Measurements from ENCODE around the gene PPFIBP1. TPM values are rescaled to one million over a fixed set of nuclear protein-coding genes. Genes with fewer than 3 reads are reported as not detected.

PPFIBP1 gene
- total and polyA plus RNA-seq, 9 of the 15 experiments (the other 6 are each of a cell fraction or from before 2014, with no cell fraction given), result 0.46 to 3.5 (median 1.8) TPM

DNA sequence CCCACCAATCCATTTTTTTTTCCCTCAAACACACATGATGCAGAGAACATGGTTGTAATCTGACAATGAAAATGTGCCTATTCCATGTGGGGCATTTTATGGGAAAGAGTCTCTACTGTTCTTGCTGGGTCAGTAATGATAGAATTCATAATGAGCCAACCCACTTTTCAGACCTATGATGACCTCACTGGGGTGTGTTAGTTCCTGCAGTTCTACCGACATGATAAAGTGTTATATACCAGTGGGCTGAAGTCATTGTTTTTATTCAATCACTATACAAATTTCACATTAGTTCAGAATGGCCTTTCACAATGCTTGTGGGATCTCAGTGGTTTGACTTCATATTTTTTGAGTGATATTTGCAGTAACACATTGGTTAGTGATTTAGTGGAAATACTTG, 47.5 kb downstream of the PPFIBP1 start (continued):
- TF ChIP-seq, protein P1, sequence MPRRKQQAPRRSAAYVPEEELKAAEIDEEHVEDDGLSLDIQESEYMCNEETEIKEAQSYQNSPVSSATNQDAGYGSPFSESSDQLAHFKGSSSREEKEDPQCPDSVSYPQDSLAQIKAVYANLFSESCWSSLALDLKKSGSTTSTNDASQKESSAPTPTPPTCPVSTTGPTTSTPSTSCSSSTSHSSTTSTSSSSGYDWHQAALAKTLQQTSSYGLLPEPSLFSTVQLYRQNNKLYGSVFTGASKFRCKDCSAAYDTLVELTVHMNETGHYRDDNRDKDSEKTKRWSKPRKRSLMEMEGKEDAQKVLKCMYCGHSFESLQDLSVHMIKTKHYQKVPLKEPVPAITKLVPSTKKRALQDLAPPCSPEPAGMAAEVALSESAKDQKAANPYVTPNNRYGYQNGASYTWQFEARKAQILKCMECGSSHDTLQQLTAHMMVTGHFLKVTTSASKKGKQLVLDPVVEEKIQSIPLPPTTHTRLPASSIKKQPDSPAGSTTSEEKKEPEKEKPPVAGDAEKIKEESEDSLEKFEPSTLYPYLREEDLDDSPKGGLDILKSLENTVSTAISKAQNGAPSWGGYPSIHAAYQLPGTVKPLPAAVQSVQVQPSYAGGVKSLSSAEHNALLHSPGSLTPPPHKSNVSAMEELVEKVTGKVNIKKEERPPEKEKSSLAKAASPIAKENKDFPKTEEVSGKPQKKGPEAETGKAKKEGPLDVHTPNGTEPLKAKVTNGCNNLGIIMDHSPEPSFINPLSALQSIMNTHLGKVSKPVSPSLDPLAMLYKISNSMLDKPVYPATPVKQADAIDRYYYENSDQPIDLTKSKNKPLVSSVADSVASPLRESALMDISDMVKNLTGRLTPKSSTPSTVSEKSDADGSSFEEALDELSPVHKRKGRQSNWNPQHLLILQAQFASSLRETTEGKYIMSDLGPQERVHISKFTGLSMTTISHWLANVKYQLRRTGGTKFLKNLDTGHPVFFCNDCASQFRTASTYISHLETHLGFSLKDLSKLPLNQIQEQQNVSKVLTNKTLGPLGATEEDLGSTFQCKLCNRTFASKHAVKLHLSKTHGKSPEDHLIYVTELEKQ (CRISPR knock-in tag; IDR thresholded peaks at IDR 0.05), result no peak
- no peak for TF ChIP-seq ZFPM2 (CRISPR knock-in tag; IDR thresholded peaks at IDR 0.05)

DNA sequence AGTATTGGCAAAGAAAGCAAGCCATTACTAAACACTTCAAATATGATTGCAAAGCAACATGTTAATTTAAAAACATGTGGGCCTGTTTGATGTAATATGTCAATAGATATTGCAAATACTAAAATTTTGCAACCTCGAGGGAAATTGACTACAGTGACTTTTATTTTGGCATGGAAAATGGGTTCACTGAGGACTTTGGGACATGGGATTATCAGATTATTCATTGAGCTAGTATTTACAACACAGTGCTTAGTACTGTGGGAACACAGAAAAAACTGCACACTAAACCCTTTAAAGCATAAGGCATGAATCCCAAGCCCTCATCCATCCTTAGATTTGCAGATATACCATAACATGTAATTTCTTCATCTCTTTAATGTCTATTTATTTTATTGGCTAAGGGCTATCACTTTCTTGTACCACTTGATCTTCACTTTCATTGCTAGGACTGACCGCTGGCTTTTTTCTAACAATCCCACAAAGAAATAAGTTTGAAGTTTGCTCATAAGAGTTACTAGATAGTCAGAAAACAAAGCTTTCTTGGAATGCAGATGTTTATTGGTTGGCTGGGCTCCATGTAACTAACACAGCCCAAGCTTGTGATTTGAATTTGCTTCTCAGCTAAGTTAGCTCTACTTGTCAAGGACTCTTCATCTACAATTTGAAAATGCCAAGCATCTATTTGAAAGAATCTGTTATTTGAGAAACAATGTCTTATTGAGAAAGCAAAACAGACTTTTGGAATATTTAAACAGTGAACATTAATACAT, 48.7 kb downstream of the PPFIBP1 start:
- in situ Hi-C loops (cut with MboI), result no loop called here
- Histone ChIP-seq H2AFZ (ENCODE audit: low read depth, low read length) (no peak overlapping the region), H3K27me3 (ENCODE audit: control insufficient read depth in 2 of 2, insufficient read depth in 2 of 2, low read length in 2 of 2) (no peaks in the 10 kb centered on the region; a peak in 1 of 5 replicates), H3K4me2 (ENCODE audit: insufficient read depth, low read length) (no peak overlapping the region), H3K9me3 (replicated peaks; ENCODE audit: control insufficient read depth, insufficient read depth, low read depth, low read length) (no peaks in the 10 kb centered on the region), H3K9ac (ENCODE audit: insufficient read depth in 1 of 2, low read depth in 2 of 2, low read length in 2 of 2) (no peak overlapping the region), H3K27ac (ENCODE audit: extremely low read depth, low read depth, low read length) (no peak overlapping the region), H3K4me1 (replicated peaks in 1 of 2; ENCODE audit: control insufficient read depth in 2 of 2, insufficient read depth in 2 of 2, low read length in 2 of 2) (no peaks in the 10 kb centered on the region), H3K4me3 (no peak overlapping the region), H3K36me3 (ENCODE audit: control insufficient read depth, insufficient read depth, low read length) (no peaks in the 10 kb centered on the region), H3K9me1 (ENCODE audit: control insufficient read depth, insufficient read depth, low read length) (no peaks in the 10 kb centered on the region), H3K79me2 (ENCODE audit: control insufficient read depth, insufficient read depth, low read length) (no peaks in the 10 kb centered on the region), H4K20me1 (replicated peaks; ENCODE audit: control insufficient read depth, insufficient read depth, low read length) (no peaks in the 10 kb centered on the region)
- POLR2A ChIA-PET, result interaction anchor here (1.4 kb wide), 1 partner anchor 27 kb away, joined by 3 read pairs; no protein-coding TSS in a partner anchor
- 0% methylated on average over 2 of the region's 2 CpGs for WGBS (ENCODE audit: insufficient coverage, low coverage, missing lambda C conversion rate)
- CTCF ChIA-PET (ENCODE audit: low intra/inter-chr PET ratio), result no interaction called here
- FAIRE-seq (no peak), DNase-seq (ENCODE audit: extremely low read depth in 1 of 4, low spot score in 3 of 4) (no peak), ATAC-seq (no peak)
- intact Hi-C loops (cut with micrococcal nuclease), result no loop called here
- BruUV-seq (replicated peaks), result no TSS peak
- TF ChIP-seq BACH1 (tag; IDR thresholded peaks at IDR 0.05) (no peak), EP300 (IDR thresholded peaks at IDR 0.05; ENCODE audit: low read length) (no peak), RB1 (IDR thresholded peaks at IDR 0.05; ENCODE audit: low read depth) (no peak), EHMT2 (IDR thresholded peaks at IDR 0.05) (no peak)
- TF ChIP-seq, protein P2, sequence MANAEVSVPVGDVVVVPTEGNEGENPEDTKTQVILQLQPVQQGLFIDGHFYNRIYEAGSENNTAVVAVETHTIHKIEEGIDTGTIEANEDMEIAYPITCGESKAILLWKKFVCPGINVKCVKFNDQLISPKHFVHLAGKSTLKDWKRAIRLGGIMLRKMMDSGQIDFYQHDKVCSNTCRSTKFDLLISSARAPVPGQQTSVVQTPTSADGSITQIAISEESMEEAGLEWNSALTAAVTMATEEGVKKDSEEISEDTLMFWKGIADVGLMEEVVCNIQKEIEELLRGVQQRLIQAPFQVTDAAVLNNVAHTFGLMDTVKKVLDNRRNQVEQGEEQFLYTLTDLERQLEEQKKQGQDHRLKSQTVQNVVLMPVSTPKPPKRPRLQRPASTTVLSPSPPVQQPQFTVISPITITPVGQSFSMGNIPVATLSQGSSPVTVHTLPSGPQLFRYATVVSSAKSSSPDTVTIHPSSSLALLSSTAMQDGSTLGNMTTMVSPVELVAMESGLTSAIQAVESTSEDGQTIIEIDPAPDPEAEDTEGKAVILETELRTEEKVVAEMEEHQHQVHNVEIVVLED (CRISPR knock-in tag; IDR thresholded peaks at IDR 0.05), result no peak
- TF ChIP-seq, protein P3, sequence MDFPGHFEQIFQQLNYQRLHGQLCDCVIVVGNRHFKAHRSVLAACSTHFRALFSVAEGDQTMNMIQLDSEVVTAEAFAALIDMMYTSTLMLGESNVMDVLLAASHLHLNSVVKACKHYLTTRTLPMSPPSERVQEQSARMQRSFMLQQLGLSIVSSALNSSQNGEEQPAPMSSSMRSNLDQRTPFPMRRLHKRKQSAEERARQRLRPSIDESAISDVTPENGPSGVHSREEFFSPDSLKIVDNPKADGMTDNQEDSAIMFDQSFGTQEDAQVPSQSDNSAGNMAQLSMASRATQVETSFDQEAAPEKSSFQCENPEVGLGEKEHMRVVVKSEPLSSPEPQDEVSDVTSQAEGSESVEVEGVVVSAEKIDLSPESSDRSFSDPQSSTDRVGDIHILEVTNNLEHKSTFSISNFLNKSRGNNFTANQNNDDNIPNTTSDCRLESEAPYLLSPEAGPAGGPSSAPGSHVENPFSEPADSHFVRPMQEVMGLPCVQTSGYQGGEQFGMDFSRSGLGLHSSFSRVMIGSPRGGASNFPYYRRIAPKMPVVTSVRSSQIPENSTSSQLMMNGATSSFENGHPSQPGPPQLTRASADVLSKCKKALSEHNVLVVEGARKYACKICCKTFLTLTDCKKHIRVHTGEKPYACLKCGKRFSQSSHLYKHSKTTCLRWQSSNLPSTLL (IDR thresholded peaks at IDR 0.05), result no peak

Measured in K562 (cell line).